ENCODE results near the gene CYB561D1. TPM values are rescaled to one million over a fixed set of nuclear protein-coding genes. Genes with fewer than 3 reads are reported as not detected.

The CYB561D1 gene
- polyA plus RNA-seq, 3 donors, result 4.8 to 9.1 (median 5.0) TPM

GRCh38 chr1:109495738-109496137 is 1.8 kb downstream of the CYB561D1 start:
- no peak overlapping the region for H3K27ac ChIP-seq (ENCODE audit: low read depth, low read length)
- 89 to 95% (median 92%) methylated on average over 7 of the region's 7 CpGs for WGBS, 3 donors

- no peak overlapping the region for H3K27ac ChIP-seq (ENCODE audit: low read depth, low read length)
- WGBS, 3 donors, result 60 to 80% (median 78%) methylated on average over 9 of the region's 9 CpGs
Observed at GRCh38 chr1:109497449-109498160, 3.7 kb downstream of the CYB561D1 start.

- WGBS, 3 donors, result 77 to 82% (median 79%) methylated on average over 12 of the region's 12 CpGs
- H3K27ac ChIP-seq (ENCODE audit: low read depth, low read length), result no peak overlapping the region
Observed at GRCh38 chr1:109498161-109498801, 4.4 kb downstream of the CYB561D1 start.

GRCh38 chr1:109499081-109499480 is 5.2 kb downstream of the CYB561D1 start:
- 81 to 87% (median 83%) methylated on average over 7 of the region's 7 CpGs for WGBS, 3 donors
- H3K27ac ChIP-seq (ENCODE audit: low read depth, low read length), result no peak overlapping the region

GRCh38 chr1:109499661-109500536 is 6.0 kb downstream of the CYB561D1 start:
- no peak overlapping the region for H3K27ac ChIP-seq (ENCODE audit: low read depth, low read length)

GRCh38 chr1:109500941-109501381 is 7.1 kb downstream of the CYB561D1 start:
- H3K27ac ChIP-seq (ENCODE audit: low read depth, low read length), result no peak overlapping the region
- WGBS, 3 donors, result 44 to 53% (median 53%) methylated on average over 5 of the region's 5 CpGs

More at GRCh38 chr1:109499661-109500536, 6.0 kb downstream of the CYB561D1 start:
- 63 to 76% (median 73%) methylated on average over 4 of the region's 4 CpGs for WGBS, 3 donors

DNA sequence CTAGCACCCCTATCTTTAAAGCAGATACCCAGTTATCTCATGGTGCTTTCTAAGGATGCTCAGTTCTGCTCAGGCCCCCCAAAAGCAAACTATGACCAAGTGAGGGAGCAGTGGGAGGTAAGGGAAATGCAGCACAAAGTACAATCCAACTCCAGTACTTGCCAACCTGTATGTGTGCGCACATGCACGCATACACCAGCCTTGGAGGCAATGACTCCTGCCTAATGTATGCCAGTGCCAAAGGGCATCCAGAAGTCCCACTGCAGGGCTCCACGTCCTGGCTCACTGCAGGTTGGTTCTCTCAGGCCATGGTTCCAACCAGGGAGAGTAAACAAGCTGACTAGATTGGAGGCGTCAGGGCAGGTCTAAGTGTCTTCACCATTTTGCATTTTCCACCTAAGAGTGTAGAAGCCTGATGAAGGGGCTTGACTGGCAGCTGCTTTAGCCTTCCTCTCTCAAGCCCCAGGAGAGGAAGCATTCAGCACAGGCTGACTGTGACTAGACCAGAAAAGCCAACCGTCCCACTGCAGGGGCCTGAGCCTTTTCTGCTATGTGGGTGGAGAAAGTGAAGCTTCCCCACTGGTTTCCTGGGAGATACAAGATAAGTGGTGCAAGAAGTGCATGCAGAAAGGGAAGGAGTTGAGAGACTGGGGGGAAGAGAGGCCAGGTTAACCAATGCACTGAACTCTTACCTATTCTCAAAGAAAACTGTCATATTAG is 7.9 kb downstream of the CYB561D1 start:
- WGBS, 3 donors, result 70 to 77% (median 71%) methylated on average over 5 of the region's 5 CpGs
- no peak overlapping the region for H3K27ac ChIP-seq (ENCODE audit: low read depth, low read length)

GRCh38 chr1:109502364-109502851 is 8.5 kb downstream of the CYB561D1 start:
- 55 to 70% (median 65%) methylated on average over 3 of the region's 3 CpGs for WGBS, 3 donors

GRCh38 chr1:109503935-109504334 is 10.0 kb downstream of the CYB561D1 start:
- no peak overlapping the region for H3K27ac ChIP-seq (ENCODE audit: low read depth, low read length)
- 63 to 78% (median 67%) methylated on average over 5 of the region's 5 CpGs for WGBS, 3 donors

More at GRCh38 chr1:109502364-109502851, 8.5 kb downstream of the CYB561D1 start:
- no peak overlapping the region for H3K27ac ChIP-seq (ENCODE audit: low read depth, low read length)

GRCh38 chr1:109504974-109505373 is 11.1 kb downstream of the CYB561D1 start:
- H3K27ac ChIP-seq (ENCODE audit: low read depth, low read length), result no peak overlapping the region
- WGBS, 3 donors, result 66 to 90% (median 79%) methylated on average over 1 of the region's 1 CpG

DNA sequence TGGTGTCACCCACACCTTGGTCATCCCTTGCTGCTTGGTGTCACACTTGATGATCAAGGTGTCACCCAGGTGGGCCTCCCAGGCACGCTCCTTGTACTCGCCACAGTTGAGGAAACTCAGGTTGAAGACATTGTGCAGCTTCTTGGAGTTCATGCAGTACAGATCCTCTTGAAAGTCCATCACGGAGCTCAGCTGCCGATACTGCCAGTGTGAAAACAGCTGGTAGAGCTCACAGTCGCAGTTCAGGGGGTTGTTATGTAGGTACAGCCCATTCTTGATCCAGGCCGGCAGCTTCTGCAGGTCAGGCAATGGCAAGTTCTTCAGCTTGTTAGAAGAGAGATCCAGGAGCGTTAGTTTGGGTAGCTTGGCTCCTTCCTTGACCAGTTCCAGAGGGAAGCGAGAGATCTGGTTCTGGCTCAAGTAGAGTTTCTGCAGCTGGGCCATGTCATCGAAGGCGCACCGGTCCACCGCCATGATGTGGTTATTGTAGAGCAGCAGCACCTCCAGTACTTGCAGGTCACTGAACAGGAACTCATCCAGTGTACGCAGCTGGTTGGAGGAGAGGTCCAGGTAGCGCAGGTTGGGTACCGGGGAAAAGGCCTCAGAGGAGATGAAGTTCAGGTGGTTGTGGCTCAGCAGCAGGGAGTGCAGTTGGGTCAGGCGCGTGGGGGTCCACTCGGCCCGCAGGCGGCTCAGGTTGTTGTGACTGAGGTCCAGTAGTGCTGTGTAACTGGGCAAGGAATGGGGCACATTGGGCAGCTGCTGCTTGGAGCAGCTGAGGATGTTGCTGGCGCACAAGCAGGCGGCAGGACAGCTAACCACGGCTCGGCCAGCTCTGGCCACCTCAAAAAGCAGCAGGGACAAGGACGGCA is 14.3 kb downstream of the CYB561D1 start:
- 91 to 93% (median 91%) methylated on average over 25 of the region's 25 CpGs for WGBS, 3 donors
- H3K27ac ChIP-seq (ENCODE audit: low read depth, low read length), result no peak overlapping the region

DNA sequence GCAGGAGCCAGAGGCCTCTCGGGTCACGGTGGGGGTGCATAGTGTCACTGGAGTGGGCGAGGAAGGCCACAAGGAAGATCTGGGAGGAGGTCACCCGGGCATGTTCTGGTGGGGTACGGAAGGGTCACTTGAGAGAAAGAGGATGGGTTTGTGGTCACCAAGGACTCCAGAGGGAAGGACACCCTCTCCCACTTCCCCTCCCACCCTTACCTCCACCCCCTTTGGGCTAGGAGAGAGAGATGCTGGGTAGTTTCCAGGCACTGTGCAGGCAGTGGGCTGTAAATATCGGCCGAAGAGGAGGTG is 14.9 kb downstream of the CYB561D1 start:
- H3K27ac ChIP-seq (ENCODE audit: low read depth, low read length), result no peak overlapping the region

DNA sequence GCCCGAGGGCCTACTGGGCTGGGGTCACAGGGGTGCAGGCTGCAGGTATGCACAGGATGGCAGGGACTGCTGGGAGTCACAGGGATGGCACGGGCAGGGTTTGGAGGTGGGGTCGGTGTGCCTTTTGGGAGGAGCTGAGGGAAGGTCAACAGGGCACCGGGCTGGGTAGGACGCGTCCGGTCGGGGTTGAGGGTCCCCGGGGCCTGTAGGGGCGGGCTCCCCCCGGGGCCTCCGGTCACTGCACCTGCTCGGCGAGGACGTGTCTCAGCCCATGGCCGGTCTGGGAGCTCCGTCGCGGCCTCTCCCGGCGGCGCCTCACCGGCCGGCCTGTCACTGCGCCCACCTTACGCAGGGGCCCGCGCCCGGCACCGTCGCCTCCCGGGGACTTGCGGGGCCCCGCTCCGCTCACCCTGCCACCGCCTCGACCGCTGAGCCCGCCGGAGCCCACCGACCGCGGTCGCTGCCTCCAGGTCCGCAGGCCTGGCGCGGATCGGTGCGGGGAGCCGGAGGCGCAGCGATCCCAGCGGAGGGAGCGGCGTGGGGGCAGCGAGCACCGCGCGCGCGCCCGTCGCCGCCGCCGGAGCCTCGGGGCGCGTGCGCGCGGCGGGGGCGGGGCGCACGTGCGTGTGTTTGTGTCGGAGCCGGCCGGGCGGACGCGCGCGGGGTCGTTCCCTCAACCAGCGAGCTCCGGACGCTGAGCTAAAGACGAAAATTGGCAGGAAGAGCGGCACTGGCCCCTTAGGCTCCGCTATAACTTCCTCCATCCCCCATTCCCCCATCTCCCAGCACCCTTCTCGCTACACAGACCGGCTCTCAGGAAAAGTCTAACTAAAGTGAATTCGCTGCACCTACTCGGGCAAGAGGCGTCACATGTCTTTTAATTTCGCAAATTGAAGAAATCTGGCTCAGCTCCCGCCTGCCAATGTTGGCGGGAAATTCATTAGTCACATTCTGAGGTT is 15.6 kb downstream of the CYB561D1 start, which contains the start of gene AMIGO1:
TSS of gene AMIGO1 (minus strand) at position 552 of the 959 bp plus-strand sequence. CDS start 815 bp downstream, outside the sequence.
- WGBS, 3 donors, result 1 to 2% (median 1%) methylated on average over 73 to 100 of the region's 100 CpGs

More for the DNA sequence above, 14.9 kb downstream of the CYB561D1 start:
- WGBS, 3 donors, result 63 to 77% (median 69%) methylated on average over 7 of the region's 7 CpGs

DNA sequence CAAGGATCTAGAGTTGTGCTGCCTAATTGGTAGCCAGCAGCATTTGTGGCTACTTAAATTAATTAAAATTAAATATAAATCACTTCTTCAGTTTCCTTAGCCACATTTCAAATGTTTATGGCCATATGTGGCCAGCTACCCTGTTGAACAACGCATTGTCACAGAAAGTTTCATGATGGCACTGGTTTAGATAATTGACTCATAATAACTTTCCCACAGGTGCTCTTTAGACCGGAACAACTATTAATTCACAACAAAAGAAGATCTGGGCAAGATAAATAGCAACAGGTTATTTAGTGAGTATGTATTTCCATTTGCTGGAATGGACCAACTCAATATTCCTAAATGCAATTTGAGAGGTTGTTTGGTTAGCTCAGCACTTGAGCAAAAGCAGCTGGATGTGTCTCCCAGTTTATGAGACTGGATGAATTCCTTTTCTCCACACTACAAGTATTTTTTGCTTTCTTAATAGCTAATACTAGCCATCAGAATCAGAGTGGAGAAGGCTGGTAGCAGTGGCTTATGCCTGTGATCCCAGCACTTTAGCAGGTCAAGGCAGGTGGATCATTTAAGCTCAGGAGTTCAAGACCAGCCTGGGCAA is 19.3 kb downstream of the CYB561D1 start:
- H3K27ac ChIP-seq (ENCODE audit: low read depth, low read length), result no peak overlapping the region
- 74 to 88% (median 79%) methylated on average over 2 of the region's 2 CpGs for WGBS, 3 donors

More for the DNA sequence above, 15.6 kb downstream of the CYB561D1 start, which contains the start of gene AMIGO1:
- H3K27ac ChIP-seq (ENCODE audit: low read depth, low read length), result no peak within 1 kb of the TSS

- H3K27ac ChIP-seq (ENCODE audit: low read depth, low read length), result no peak overlapping the region
- 65 to 76% (median 66%) methylated on average over 3 of the region's 3 CpGs for WGBS, 3 donors
Observed at GRCh38 chr1:109514846-109515245, 21.0 kb downstream of the CYB561D1 start.

- H3K27ac ChIP-seq (ENCODE audit: low read depth, low read length), result no peak overlapping the region
- 66 to 88% (median 80%) methylated on average over 5 of the region's 5 CpGs for WGBS, 3 donors
Observed at GRCh38 chr1:109516872-109517271, 23.0 kb downstream of the CYB561D1 start.
